ENCODE results near the gene JAKMIP3. TPM values are rescaled to one million over a fixed set of nuclear protein-coding genes. Genes with fewer than 3 reads are reported as not detected.

Gene JAKMIP3
- total RNA-seq, 4 donors from 2014 or later: 0.24 to 0.67 (median 0.51) TPM

- Histone ChIP-seq H3K4me3 (no peak overlapping the region), H3K9me3 (no peaks in the 10 kb centered on the region), H3K27me3 (no peaks in the 10 kb centered on the region), H3K4me1 (peaks cover 0 to 1% of the 10 kb centered on the region in 2 donors), H3K27ac (no peak overlapping the region), H3K36me3 (no peaks in the 10 kb centered on the region)
- in situ Hi-C loops (cut with MboI; ENCODE audit: low sequenced_read_pairs in 4 of 4): no loop called here
- no peak for TF ChIP-seq POLR2A (IDR thresholded peaks at IDR 0.05)
- TF ChIP-seq CTCF (IDR thresholded peaks at IDR 0.05 in 4 of 5, conservative IDR thresholded peaks at IDR 0.05 in 1 of 5): no peak
- ATAC-seq (no peak), DNase-seq (no peak)
- intact Hi-C loops (cut with DNase I; ENCODE audit: low total_unique reads): no loop called here
These were observed 35.8 kb downstream of the JAKMIP3 start for GRCh38 chr10:132101529-132101928.

GRCh38 chr10:132102071-132102716 is 36.4 kb downstream of the JAKMIP3 start:
- Histone ChIP-seq H3K4me1 (no peaks in the 10 kb centered on the region), H3K36me3 (no peaks in the 10 kb centered on the region), H3K27ac (no peak overlapping the region), H3K9me3 (no peaks in the 10 kb centered on the region), H3K4me3 (no peak overlapping the region), H3K27me3 (no peaks in the 10 kb centered on the region)
- TF ChIP-seq CTCF (IDR thresholded peaks at IDR 0.05 in 4 of 5, conservative IDR thresholded peaks at IDR 0.05 in 1 of 5) (no peak), POLR2A (IDR thresholded peaks at IDR 0.05) (no peak)
- in situ Hi-C loops (cut with MboI; ENCODE audit: low sequenced_read_pairs in 4 of 4): no loop called here
- intact Hi-C loops (cut with DNase I; ENCODE audit: low total_unique reads): no loop called here
- DNase-seq (no peak), ATAC-seq (no peak)

GRCh38 chr10:132102717-132103110 is 37.0 kb downstream of the JAKMIP3 start:
- intact Hi-C loops (cut with DNase I; ENCODE audit: low total_unique reads): no loop called here
- Histone ChIP-seq H3K4me1 (no peaks in the 10 kb centered on the region), H3K27ac (no peak overlapping the region), H3K36me3 (no peaks in the 10 kb centered on the region), H3K27me3 (no peaks in the 10 kb centered on the region), H3K9me3 (no peaks in the 10 kb centered on the region), H3K4me3 (no peak overlapping the region)
- TF ChIP-seq CTCF (IDR thresholded peaks at IDR 0.05 in 4 of 5, conservative IDR thresholded peaks at IDR 0.05 in 1 of 5) (no peak), POLR2A (IDR thresholded peaks at IDR 0.05) (no peak)
- in situ Hi-C loops (cut with MboI; ENCODE audit: low sequenced_read_pairs in 4 of 4): no loop called here
- no peak for ATAC-seq
- DNase-seq: no peak

- no peak for DNase-seq
- H3K36me3 ChIP-seq: no peaks in the 10 kb centered on the region
- no peaks in the 10 kb centered on the region for H3K9me3 ChIP-seq
- no peak for TF ChIP-seq POLR2A (IDR thresholded peaks at IDR 0.05)
- no peak for TF ChIP-seq CTCF (IDR thresholded peaks at IDR 0.05 in 4 of 5, conservative IDR thresholded peaks at IDR 0.05 in 1 of 5)
- intact Hi-C loops (cut with DNase I; ENCODE audit: low total_unique reads) (no loop called here), in situ Hi-C loops (cut with MboI; ENCODE audit: low sequenced_read_pairs in 4 of 4) (no loop called here)
- ATAC-seq: no peak
- no peak overlapping the region for H3K27ac ChIP-seq
- no peaks in the 10 kb centered on the region for H3K4me1 ChIP-seq
- no peak overlapping the region for H3K4me3 ChIP-seq
- H3K27me3 ChIP-seq: no peaks in the 10 kb centered on the region
These were observed 37.6 kb downstream of the JAKMIP3 start for GRCh38 chr10:132103116-132103910.
